A549 (cell line): ENCODE results near the gene NUP205. TPM values are rescaled to one million over a fixed set of nuclear protein-coding genes. Genes with fewer than 3 reads are reported as not detected.
A peak's percentile ranks its signal among the peaks of the same experiment; 100 is the strongest.

ENCODE experiments used
- ATAC-seq, 2 experiments: fragments of 200-7000 bp in 1 of 2; fragments of >200 bp in 1 of 2; cut with Nextera tagmentation in 1 of 2; cut with Tn5 transposase in 1 of 2; 3 replicates each; pipeline versions ENCODE4 v1.8.0 to v1.9.1; 2018 to 2020; ENCODE audit warnings: mild to moderate bottlenecking in 1 of 2, moderate library complexity in 1 of 2
- CTCF ChIA-PET: fragments of 300-600 bp; sonication (Branson Sonifier 250); formaldehyde crosslinking; extraction: SDS; loops from one replicate; lab custom pipeline; 2021; ENCODE audit warnings: antibody characterized with exemption, inconsistent platforms; lab: Yijun Ruan, JAX
- POLR2A ChIA-PET: fragments of 350-600 bp; formaldehyde crosslinking; extraction: SDS; loops from one replicate; lab custom pipeline; 2021; ENCODE audit warnings: antibody characterized with exemption, inconsistent platforms; lab: Yijun Ruan, JAX
- DNase-seq, 2 experiments: peaks; one replicate each; pipeline versions ENCODE4 v3.0.0 to v3.0.0-alpha.2; 2011 to 2016; ENCODE audit warnings: low read depth in 1 of 2, low spot score in 1 of 2
- FAIRE-seq: peaks from 2 replicates; lab custom pipeline; 2011; peaks lifted over from hg19 to GRCh38; lab: Jason Lieb, UNC
- H3K27ac ChIP-seq, 2 experiments: fragments of >200 bp; sonication (Bioruptor Twin); formaldehyde crosslinking; 3 replicates each; pipeline ENCODE4 v1.5.1; 2016 to 2017
- H3K4me1 ChIP-seq: fragments of >200 bp; sonication (Bioruptor Twin); formaldehyde crosslinking; 3 replicates; pipeline ENCODE4 v1.6.1; 2016
- H3K4me2 ChIP-seq: fragments of >200 bp; sonication (Bioruptor Twin); formaldehyde crosslinking; 3 replicates; pipeline ENCODE4 v1.6.1; 2016
- H3K4me3 ChIP-seq: fragments of >200 bp; sonication (Bioruptor Twin); formaldehyde crosslinking; 3 replicates; pipeline ENCODE4 v1.5.1; 2016
- H3K9me3 ChIP-seq: fragments of >200 bp; sonication (Bioruptor Twin); formaldehyde crosslinking; 3 replicates; pipeline ENCODE4 v1.6.1; 2016
- CBX8 ChIP-seq: fragments of 200-600 bp; sonication (generic); IDR thresholded peaks from 2 replicates; pipeline ENCODE4 v1.6.1; 2016
- CHD2 ChIP-seq: fragments of 150-350 bp; IDR thresholded peaks from 2 replicates; pipeline ENCODE4 v1.6.1; 2014; ENCODE audit warnings: low read length; ENCODE audit not compliant: partially characterized antibody
- CHD4 ChIP-seq: fragments of 200-600 bp; sonication (generic); IDR thresholded peaks from 2 replicates; pipeline ENCODE4 v1.6.1; 2016; ENCODE audit warnings: antibody characterized with exemption, mild to moderate bottlenecking, borderline replicate concordance
- E2F6 ChIP-seq: IDR thresholded peaks from 2 replicates; pipeline ENCODE4 v1.6.1; 2012; ENCODE audit warnings: low read depth, borderline replicate concordance
- FOXS1 ChIP-seq: fragments of 250-450 bp; sonication (Bioruptor Pico); IDR thresholded peaks from 2 replicates; pipeline ENCODE4 v1.5.0; 2020; ENCODE audit warnings: mild to moderate bottlenecking, moderate library complexity
- GATA3 ChIP-seq: IDR thresholded peaks from 2 replicates; pipeline ENCODE4 v1.6.1; 2012; ENCODE audit warnings: borderline replicate concordance
- HMGXB4 ChIP-seq: fragments of 250-450 bp; sonication (Bioruptor Pico); IDR thresholded peaks from 2 replicates; pipeline ENCODE4 v1.5.0; 2021; ENCODE audit warnings: mild to moderate bottlenecking, moderate library complexity, borderline replicate concordance
- HOXB13 ChIP-seq: fragments of 250-450 bp; sonication (Bioruptor Pico); IDR thresholded peaks from 2 replicates; pipeline ENCODE4 v1.5.0; 2020; ENCODE audit warnings: low read depth, mild to moderate bottlenecking, moderate library complexity
- JUN ChIP-seq, 2 experiments: fragments of >200 bp; sonication (Bioruptor Twin); formaldehyde crosslinking; IDR thresholded peaks; 2 replicates in 1 of 2; 3 replicates in 1 of 2; pipeline ENCODE4 v1.6.1; 2016 to 2017
- KDM5A ChIP-seq: fragments of 200-600 bp; sonication (generic); IDR thresholded peaks from 2 replicates; pipeline ENCODE4 v1.6.1; 2016; ENCODE audit warnings: antibody characterized with exemption, mild to moderate bottlenecking
- MAX ChIP-seq: IDR thresholded peaks from 2 replicates; pipeline ENCODE4 v1.6.1; 2012
- MAZ ChIP-seq: fragments of 150-350 bp; IDR thresholded peaks from 2 replicates; pipeline ENCODE4 v1.6.1; 2014; ENCODE audit warnings: antibody characterized with exemption, low read depth, low read length, borderline replicate concordance
- MYC ChIP-seq: IDR thresholded peaks from 2 replicates; pipeline ENCODE4 v1.6.1; 2012; ENCODE audit warnings: mild to moderate bottlenecking, inconsistent platforms, low read length, improper control_type of control experiment, borderline replicate concordance
- PHF8 ChIP-seq: fragments of 200-600 bp; sonication (generic); IDR thresholded peaks from 2 replicates; pipeline ENCODE4 v1.6.1; 2016; ENCODE audit warnings: low read depth, mild to moderate bottlenecking, antibody characterized with exemption, moderate library complexity, borderline replicate concordance
- POLR2A ChIP-seq: IDR thresholded peaks from 2 replicates; pipeline ENCODE4 v1.6.1; 2012; ENCODE audit warnings: mild to moderate bottlenecking, low read length
- REST ChIP-seq: fragments of 200-600 bp; sonication (generic); IDR thresholded peaks from 2 replicates; pipeline ENCODE4 v1.6.1; 2016; ENCODE audit warnings: antibody characterized with exemption, mild to moderate bottlenecking, moderate library complexity
- TFCP2L1 ChIP-seq: fragments of 250-450 bp; sonication (Bioruptor Pico); IDR thresholded peaks from 2 replicates; pipeline ENCODE4 v1.5.0; 2021; ENCODE audit warnings: mild to moderate bottlenecking
- TP53 ChIP-seq: fragments of 250-450 bp; sonication (Bioruptor Pico); IDR thresholded peaks from 2 replicates; pipeline ENCODE4 v1.5.0; 2021; ENCODE audit warnings: mild to moderate bottlenecking, moderate library complexity
- USF2 ChIP-seq: fragments of 450-650 bp; IDR thresholded peaks from 2 replicates; pipeline ENCODE4 v1.6.1; 2014; ENCODE audit warnings: antibody characterized with exemption
- ZFP36 ChIP-seq: fragments of 450-650 bp; IDR thresholded peaks from 2 replicates; pipeline ENCODE4 v1.6.1; 2014; ENCODE audit warnings: borderline replicate concordance; ENCODE audit not compliant: partially characterized antibody
- WGBS: methylation state at CpG from one replicate; pipeline ENCODE4 v1.1.6; 2017; ENCODE audit errors: missing lambda C conversion rate; 5-methylcytosine and 5-hydroxymethylcytosine counted together
- polyA minus RNA-seq: library from RNA; depleted of rRNA, polyadenylated mRNA; stranded (reverse); fragments of >200 nt; gene quantifications from 2 replicates; pipeline ENCODE4 v1.2.3, GENCODE V29; 2011; rRNA and poly(A)+ RNA removed
- polyA plus RNA-seq, 4 experiments: library from polyadenylated mRNA; depleted of rRNA in 3 of 4; stranded (reverse); fragments of >200 nt; fragmentation: RNase III in 1 of 4; extraction: RNeasy Plus Mini Kit Qiagen cat#74134 plus additional on column Dnase treatment in 1 of 4; gene quantifications; 2 replicates in 3 of 4; 3 replicates in 1 of 4; pipeline ENCODE4 v1.2.3, GENCODE V29; 2011 to 2017

The NUP205 gene
- polyA plus RNA-seq (2011; rRNA removed) (119 and 121 TPM in 2 replicates), polyA plus RNA-seq (2017; fragmentation: RNase III; extraction: RNeasy Plus Mini Kit Qiagen cat#74134 plus additional on column Dnase treatment) (52.1 to 55.0 TPM (median 54.8 TPM) in 3 replicates), polyA minus RNA-seq (133 and 135 TPM in 2 replicates)
- polyA plus RNA-seq (2012; cell fraction: cytosol; rRNA removed), result 43.3 and 46.6 TPM in 2 replicates
- polyA plus RNA-seq (2012; cell fraction: nucleus; rRNA removed), result 52.8 and 77.8 TPM in 2 replicates

- DNase-seq, result peak; percentile 82 to 88
- no peak for TF ChIP-seq GATA3
- TF ChIP-seq PHF8, result peak; percentile 93
- peak; percentile 96 for TF ChIP-seq MYC
- no peak for TF ChIP-seq ZFP36
- TF ChIP-seq USF2, result peak; percentile 20; the same call in 1 of the 2 replicates
- TF ChIP-seq CHD2, result peak; percentile 51
- peak; percentile 60; the same call in 1 of the 2 replicates for TF ChIP-seq HOXB13
- no peak for TF ChIP-seq TFCP2L1
- TF ChIP-seq POLR2A, result peak; percentile 73
- TF ChIP-seq TP53 (CRISPR knock-in tag), result no peak
- peak; percentile 96 for TF ChIP-seq MAX
- TF ChIP-seq E2F6, result peak; percentile 95
- TF ChIP-seq MAZ, result 0 out of 2 replicates have a peak, but pooled peaks have one; percentile 24
- no peak for TF ChIP-seq CBX8
- no peak for TF ChIP-seq FOXS1 (CRISPR knock-in tag)
- no peak for TF ChIP-seq REST
- TF ChIP-seq CHD4, result no peak
- peak; percentile 59 for TF ChIP-seq KDM5A
- TF ChIP-seq HMGXB4 (CRISPR knock-in tag), result peak; percentile 54; the same call in 1 of the 2 replicates
- TF ChIP-seq JUN (IDR thresholded peaks at IDR 0.05), result peak; percentile 89 to 93; a peak in 4 of 5 replicates
- H3K4me3 ChIP-seq, result peak within 1 kb of the TSS; percentile 76
- peak; percentile 56 for FAIRE-seq
- WGBS, result 2% methylated on average over 32 of the region's 38 CpGs
- ChIA-PET POLR2A (no interaction called here), CTCF (interaction anchor here (0.6 to 3.1 kb wide), 8 partner anchors 9 to 787 kb away, joined by 3 to 19 read pairs (median 4); no protein-coding TSS in a partner anchor)
- H3K27ac ChIP-seq, result peak within 1 kb of the TSS; percentile 87
- no peaks in the 10 kb centered on the region for H3K9me3 ChIP-seq
- H3K4me1 ChIP-seq, result peaks cover 8% of the 10 kb centered on the region; the same call in 2 of the 3 replicates
- ATAC-seq, result peak; percentile 91 to 94
- H3K4me2 ChIP-seq, result peak within 1 kb of the TSS; percentile 88
These were observed at the start of gene NUP205 for GRCh38 chr7:135557455-135558336. Gene NUP205 (plus strand): TSS chr7:135557917. CDS start chr7:135557945, 28 bp downstream.
